Testis (tissue), 3 donors: ENCODE results near the gene ATXN7. TPM values are rescaled to one million over a fixed set of nuclear protein-coding genes. Genes with fewer than 3 reads are reported as not detected.

ENCODE experiments used
- DNase-seq: peaks from one replicate; pipeline ENCODE4 v3.0.0-alpha.2; 2019
- H3K27ac ChIP-seq, 2 donors: fragments of 200-600 bp; sonication (generic); one replicate each; pipeline ENCODE4 v1.5.1; 2019
- H3K27me3 ChIP-seq: fragments of 200-600 bp; sonication (generic); one replicate; pipeline ENCODE4 v1.5.1; 2019
- H3K36me3 ChIP-seq: fragments of 200-600 bp; sonication (generic); one replicate; pipeline ENCODE4 v1.5.1; 2017; ENCODE audit warnings: low read depth; ENCODE audit errors: missing control alignments
- H3K4me1 ChIP-seq: fragments of 200-600 bp; sonication (generic); one replicate; pipeline ENCODE4 v1.5.1; 2019
- H3K4me3 ChIP-seq, 2 donors: fragments of 200-600 bp; sonication (generic); one replicate each; pipeline ENCODE4 v1.5.1; 2017 to 2019
- H3K9me3 ChIP-seq: fragments of 200-600 bp; sonication (generic); one replicate; pipeline ENCODE4 v1.5.1; 2017
- CTCF ChIP-seq, 3 experiments: fragments of 450-650 bp in 2 of 3; fragments of 200-600 bp in 1 of 3; sonication (generic) in 1 of 3; IDR thresholded peaks; one replicate each; pipeline ENCODE4 v1.5.1; 2016 to 2019; ENCODE audit warnings: antibody characterized with exemption in 3 of 3, mild to moderate bottlenecking in 2 of 3, moderate library complexity in 1 of 3
- POLR2A ChIP-seq: fragments of 450-650 bp; IDR thresholded peaks from one replicate; pipeline ENCODE4 v1.6.1; 2017; ENCODE audit warnings: antibody characterized with exemption, mild to moderate bottlenecking, moderate library complexity
- WGBS, 2 donors: methylation state at CpG; one replicate each; pipeline ENCODE4 v1.1.5; 2018; 5-methylcytosine and 5-hydroxymethylcytosine counted together
- intact Hi-C: fragments of 100-400 bp; cut with DNase I; formaldehyde crosslinking; loops from one replicate; pipeline ENCODE4 v1.15.1; 2023; ENCODE audit warnings: low total_unique reads
- polyA plus RNA-seq: library from polyadenylated mRNA; stranded (reverse); fragments of 350-450 nt; fragmentation: Illumina TruSeq; extraction: RNeasy Lipid Tissue Mini Kit (QIAGEN cat#74804); gene quantifications from one replicate; pipeline ENCODE4 v1.2.3, GENCODE V29; 2014; ENCODE audit warnings: low read depth, low replicate concordance; ENCODE audit not compliant: insufficient read depth
- total RNA-seq, 2 donors: library from RNA; depleted of rRNA; stranded (reverse); fragments of >200 nt; gene quantifications; one replicate each; pipeline ENCODE4 v1.2.3, GENCODE V29; 2016

Gene ATXN7
- total and polyA plus RNA-seq, 3 donors from 2014 or later: 30.9 to 47.6 (median 46.0) TPM

GRCh38 chr3:63886858-63887257, 23.2 kb downstream of the ATXN7 start:
- Histone ChIP-seq H3K36me3 (no peaks in the 10 kb centered on the region), H3K4me1 (peaks cover 6% of the 10 kb centered on the region), H3K4me3 (no peak overlapping the region), H3K27ac (no peak overlapping the region), H3K27me3 (no peaks in the 10 kb centered on the region), H3K9me3 (no peaks in the 10 kb centered on the region)
- WGBS, 2 donors: 63 to 68% methylated on average over 3 of the region's 3 CpGs
- TF ChIP-seq POLR2A (no peak), CTCF (IDR thresholded peaks at IDR 0.05) (no peak)
- intact Hi-C loops: no loop called here
- DNase-seq: no peak

GRCh38 chr3:63891518-63891917, 27.9 kb downstream of the ATXN7 start:
- Histone ChIP-seq H3K9me3 (no peaks in the 10 kb centered on the region), H3K4me1 (peaks cover 11% of the 10 kb centered on the region), H3K4me3 (no peak overlapping the region), H3K36me3 (no peaks in the 10 kb centered on the region), H3K27ac (no peak overlapping the region), H3K27me3 (no peaks in the 10 kb centered on the region)
- DNase-seq: no peak
- 91 to 96% methylated on average over 5 of the region's 5 CpGs for WGBS, 2 donors
- TF ChIP-seq CTCF (IDR thresholded peaks at IDR 0.05) (no peak), POLR2A (no peak)
- intact Hi-C loops: no loop called here

- DNase-seq: no peak
- no peak overlapping the region for H3K27ac ChIP-seq
- TF ChIP-seq CTCF (IDR thresholded peaks at IDR 0.05): no peak
- no peak for TF ChIP-seq POLR2A
- no peak overlapping the region for H3K4me3 ChIP-seq
- peaks cover 6% of the 10 kb centered on the region for H3K4me1 ChIP-seq
- H3K9me3 ChIP-seq: no peaks in the 10 kb centered on the region
- H3K27me3 ChIP-seq: no peaks in the 10 kb centered on the region
- WGBS, 2 donors: 96% methylated on average over 1 of the region's 1 CpG
- intact Hi-C loops: no loop called here
- H3K36me3 ChIP-seq: no peaks in the 10 kb centered on the region
Observed at GRCh38 chr3:63892773-63893352, 29.2 kb downstream of the ATXN7 start.

- TF ChIP-seq CTCF (IDR thresholded peaks at IDR 0.05): no peak
- no peak for TF ChIP-seq POLR2A
- DNase-seq: no peak
- WGBS, 2 donors: 68 to 73% methylated on average over 5 of the region's 5 CpGs
Observed at GRCh38 chr3:63895422-63896189, 31.9 kb downstream of the ATXN7 start.

More at GRCh38 chr3:63895422-63896189, 31.9 kb downstream of the ATXN7 start:
- Histone ChIP-seq H3K4me3 (no peak overlapping the region), H3K9me3 (no peaks in the 10 kb centered on the region), H3K27me3 (no peaks in the 10 kb centered on the region), H3K4me1 (peaks cover 6% of the 10 kb centered on the region), H3K36me3 (no peaks in the 10 kb centered on the region), H3K27ac (no peak overlapping the region)
- intact Hi-C loops: no loop called here
